Left lung (tissue), 10 donors: ENCODE data around the gene CYGB. TPM values are rescaled to one million over a fixed set of nuclear protein-coding genes. Genes with fewer than 3 reads are reported as not detected.

Source experiments
- ATAC-seq: fragments of 200-7000 bp; cut with Tn5 transposase; one replicate; pipeline ENCODE4 v1.9.1; 2020; ENCODE audit warnings: moderate library complexity
- DNase-seq, 4 donors: peaks; one replicate each; pipeline ENCODE4 v3.0.0-alpha.2; 2013 to 2020
- H3K27ac ChIP-seq, 2 donors: fragments of 200-600 bp; sonication (generic) in 1 of 2; one replicate each; pipeline versions ENCODE4 v1.5.0 to v1.8.0; 2020 to 2021
- H3K27me3 ChIP-seq, 2 donors: fragments of 200-600 bp; sonication (generic) in 1 of 2; one replicate each; pipeline versions ENCODE4 v1.5.0 to v1.8.0; 2020 to 2021
- H3K36me3 ChIP-seq, 2 donors: fragments of 200-600 bp; sonication (generic) in 1 of 2; one replicate each; pipeline versions ENCODE4 v1.5.0 to v1.8.0; 2020 to 2021
- H3K4me1 ChIP-seq, 2 donors: fragments of 200-600 bp; one replicate each; pipeline ENCODE4 v1.8.0; 2021
- H3K4me3 ChIP-seq, 2 donors: fragments of 200-600 bp; sonication (generic) in 1 of 2; one replicate each; pipeline versions ENCODE4 v1.5.0 to v1.8.0; 2020 to 2021; ENCODE audit warnings: mild to moderate bottlenecking in 1 of 2
- H3K9me3 ChIP-seq, 2 donors: fragments of 200-600 bp; sonication (generic) in 1 of 2; one replicate each; pipeline versions ENCODE4 v1.5.0 to v1.8.0; 2020 to 2021
- intact Hi-C, 2 donors: fragments of 100-400 bp; cut with DNase I; formaldehyde crosslinking; loops; one replicate each; pipeline versions ENCODE4 v1.11.2 to v1.14.2; 2022
- polyA plus RNA-seq, 6 donors: library from polyadenylated mRNA; unstranded; fragments of 120-200 nt; gene quantifications; one replicate each; pipeline ENCODE4 v1.2.1, GENCODE V29; 2013; ENCODE audit not compliant: insufficient read length in 6 of 6
- total RNA-seq, 2 donors: library from RNA; stranded (reverse); fragmentation: NEBNext Ultra II Directional; extraction: Animal tissue kit (Norgen Biotek cat#: 25700); gene quantifications; one replicate each; pipeline ENCODE4 v1.2.1, GENCODE V29; 2021
- TF ChIP-seq, protein P1 (sequence below), 2 donors: fragments of 200-600 bp; sonication (generic) in 1 of 2; IDR thresholded peaks; one replicate each; pipeline versions ENCODE4 v1.5.0 to v1.8.0; 2021; ENCODE audit warnings: antibody characterized with exemption in 2 of 2
- donor health status: DM: no; HTN: yes; CAD: no.
- donor health status: DM: no; HTN: no; CAD: no.

Gene CYGB
- total and polyA plus RNA-seq, 8 donors: 10.2 to 37.1 (median 26.4) TPM

DNA sequence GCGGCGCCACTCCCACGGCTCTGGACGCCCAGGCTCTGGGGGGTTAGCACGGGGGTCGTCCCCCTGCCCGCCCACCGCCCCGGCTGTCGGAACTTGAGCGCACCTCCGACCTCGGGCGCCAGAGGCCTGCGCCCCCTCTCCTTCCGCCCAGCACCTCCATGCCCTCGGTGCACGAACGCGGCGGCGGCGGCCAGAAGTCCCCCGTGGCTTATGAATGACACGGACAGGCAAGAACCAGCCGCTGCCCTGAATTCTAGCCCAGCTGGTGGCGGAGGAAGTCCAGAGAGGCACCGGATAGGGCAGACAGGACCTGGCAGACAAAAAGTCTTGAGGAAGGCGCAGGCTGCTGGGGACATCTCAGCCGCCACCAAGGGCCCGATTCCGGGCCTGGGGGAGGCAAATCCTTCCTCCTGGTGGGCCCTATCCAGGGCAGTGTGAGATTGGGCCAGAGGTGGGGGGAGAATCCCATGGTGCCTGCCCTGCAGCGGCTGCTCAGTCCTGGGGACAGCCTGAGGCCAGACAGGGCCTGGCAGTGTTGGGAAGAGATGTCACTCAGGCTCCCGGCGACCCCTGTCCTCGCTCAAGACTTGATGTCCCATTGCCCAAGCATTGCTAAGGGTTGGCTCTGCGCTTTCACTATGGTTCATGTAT lies 897 bp upstream of the CYGB start:
- TF ChIP-seq, protein P1, sequence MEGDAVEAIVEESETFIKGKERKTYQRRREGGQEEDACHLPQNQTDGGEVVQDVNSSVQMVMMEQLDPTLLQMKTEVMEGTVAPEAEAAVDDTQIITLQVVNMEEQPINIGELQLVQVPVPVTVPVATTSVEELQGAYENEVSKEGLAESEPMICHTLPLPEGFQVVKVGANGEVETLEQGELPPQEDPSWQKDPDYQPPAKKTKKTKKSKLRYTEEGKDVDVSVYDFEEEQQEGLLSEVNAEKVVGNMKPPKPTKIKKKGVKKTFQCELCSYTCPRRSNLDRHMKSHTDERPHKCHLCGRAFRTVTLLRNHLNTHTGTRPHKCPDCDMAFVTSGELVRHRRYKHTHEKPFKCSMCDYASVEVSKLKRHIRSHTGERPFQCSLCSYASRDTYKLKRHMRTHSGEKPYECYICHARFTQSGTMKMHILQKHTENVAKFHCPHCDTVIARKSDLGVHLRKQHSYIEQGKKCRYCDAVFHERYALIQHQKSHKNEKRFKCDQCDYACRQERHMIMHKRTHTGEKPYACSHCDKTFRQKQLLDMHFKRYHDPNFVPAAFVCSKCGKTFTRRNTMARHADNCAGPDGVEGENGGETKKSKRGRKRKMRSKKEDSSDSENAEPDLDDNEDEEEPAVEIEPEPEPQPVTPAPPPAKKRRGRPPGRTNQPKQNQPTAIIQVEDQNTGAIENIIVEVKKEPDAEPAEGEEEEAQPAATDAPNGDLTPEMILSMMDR (IDR thresholded peaks at IDR 0.05): no peak
- DNase-seq: peak in 1 of 4 donors; percentile 72
- Histone ChIP-seq H3K27me3 (peaks cover 10 to 50% of the 10 kb centered on the region in 2 donors), H3K27ac (peak overlapping the region in 1 of 2 donors; percentile 33), H3K36me3 (no peaks in the 10 kb centered on the region), H3K4me1 (peaks cover 11 to 44% of the 10 kb centered on the region in 2 donors), H3K4me3 (peak overlapping the region; percentile 21 to 33), H3K9me3 (no peaks in the 10 kb centered on the region)
- intact Hi-C loops: no loop called here
- ATAC-seq: no peak

GRCh38 chr17:76537288-76537577 lies 276 bp downstream of the CYGB start:
- ATAC-seq (peak; percentile 1), DNase-seq (peak in 2 of 4 donors; percentile 56 to 83)
- no peak overlapping the region for H3K27ac ChIP-seq
- peak overlapping the region; percentile 13 to 33 for H3K4me3 ChIP-seq
- H3K4me1 ChIP-seq: peaks cover 11 to 40% of the 10 kb centered on the region in 2 donors
- peaks cover 10 to 49% of the 10 kb centered on the region in 2 donors for H3K27me3 ChIP-seq
- TF ChIP-seq, protein P1 (IDR thresholded peaks at IDR 0.05): no peak
- intact Hi-C loops: no loop called here
- no peaks in the 10 kb centered on the region for H3K36me3 ChIP-seq
- H3K9me3 ChIP-seq: no peaks in the 10 kb centered on the region

- intact Hi-C loops: no loop called here
- H3K9me3 ChIP-seq: no peaks in the 10 kb centered on the region
- H3K36me3 ChIP-seq: no peaks in the 10 kb centered on the region
- no peak overlapping the region for H3K27ac ChIP-seq
- peaks cover 11 to 40% of the 10 kb centered on the region in 2 donors for H3K4me1 ChIP-seq
- ATAC-seq (no peak), DNase-seq (peak in 1 of 4 donors; percentile 46)
- peak overlapping the region; percentile 13 to 33 for H3K4me3 ChIP-seq
- TF ChIP-seq, protein P1 (IDR thresholded peaks at IDR 0.05): no peak
- peaks cover 10 to 49% of the 10 kb centered on the region in 2 donors for H3K27me3 ChIP-seq
These were observed 810 bp downstream of the CYGB start for GRCh38 chr17:76536511-76537287.

DNA sequence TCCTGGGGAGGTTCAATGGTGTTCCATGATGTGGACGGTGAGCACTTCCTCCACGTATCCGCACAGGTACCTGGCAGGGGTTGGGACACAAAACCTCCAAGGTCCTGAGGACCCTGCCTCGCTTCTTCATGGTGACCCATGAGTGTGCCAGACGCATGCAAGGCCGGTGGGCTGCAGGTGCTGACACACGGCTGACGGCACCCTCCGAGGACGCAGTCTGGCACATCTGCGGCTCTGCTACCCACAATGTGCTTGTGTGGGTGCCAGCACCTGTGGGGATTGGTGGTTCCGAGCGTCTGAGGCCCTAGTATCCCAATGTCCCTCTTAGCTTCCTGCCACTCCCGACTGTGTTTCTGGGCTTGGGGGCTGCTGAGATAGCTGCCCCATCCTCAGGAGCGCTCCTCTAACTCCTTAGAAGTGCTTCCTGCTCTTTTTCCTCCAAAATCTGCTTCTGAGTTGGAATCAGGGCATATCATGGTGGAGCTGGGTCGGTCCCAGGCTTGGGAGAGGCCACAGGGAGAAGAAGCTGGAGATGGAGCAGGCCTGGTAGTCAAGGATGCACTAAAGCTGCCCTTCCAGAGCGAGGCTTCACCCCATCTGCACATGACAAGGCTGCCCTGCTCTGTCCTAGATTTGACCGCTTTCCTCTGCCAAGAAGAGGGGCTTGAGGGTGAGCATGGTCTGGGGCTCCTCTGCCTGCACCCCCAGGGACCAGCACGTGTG lies 1.6 kb downstream of the CYGB start:
- Histone ChIP-seq H3K4me1 (peaks cover 14 to 37% of the 10 kb centered on the region in 2 donors), H3K36me3 (no peaks in the 10 kb centered on the region), H3K4me3 (no peak overlapping the region), H3K27ac (no peak overlapping the region), H3K9me3 (no peaks in the 10 kb centered on the region), H3K27me3 (peaks cover 10 to 49% of the 10 kb centered on the region in 2 donors)
- intact Hi-C loops: no loop called here
- TF ChIP-seq, protein P1 (IDR thresholded peaks at IDR 0.05): no peak
- ATAC-seq: no peak
- DNase-seq: peak in 1 of 4 donors; percentile 73
